Mesendoderm (in vitro differentiated cells): ENCODE measurements around the gene GARIN5B. TPM values are rescaled to one million over a fixed set of nuclear protein-coding genes. Genes with fewer than 3 reads are reported as not detected.
"Not testable (repeated sequence)": the region's sequence is repeated elsewhere in the genome, so short reads cannot be mapped to it uniquely, and the experiment has no call there.

Source experiments
- DNase-seq: peaks from one replicate; pipeline ENCODE4 v3.0.0; 2013
- H2AK5ac ChIP-seq: 2 replicates; pipeline ENCODE4 v1.6.1; 2013; ENCODE audit warnings: low read length, inconsistent platforms
- H2BK120ac ChIP-seq: 2 replicates; pipeline ENCODE4 v1.6.1; 2013; ENCODE audit warnings: low read depth, mild to moderate bottlenecking, low read length, moderate library complexity, mixed read lengths
- H2BK15ac ChIP-seq: replicated peaks from 2 replicates; pipeline ENCODE4 v1.6.1; 2013; ENCODE audit warnings: low read depth, mild to moderate bottlenecking, moderate library complexity
- H2BK5ac ChIP-seq: 2 replicates; pipeline ENCODE4 v1.6.1; 2013; ENCODE audit warnings: low read length, inconsistent platforms
- H3K18ac ChIP-seq: 2 replicates; pipeline ENCODE4 v1.6.1; 2013; ENCODE audit warnings: mild to moderate bottlenecking, low read length, mixed read lengths
- H3K23ac ChIP-seq: one replicate; pipeline ENCODE4 v1.6.1; 2013; ENCODE audit warnings: low read length
- H3K27ac ChIP-seq: 2 replicates; pipeline ENCODE4 v1.5.1; 2013; ENCODE audit warnings: low read depth, mild to moderate bottlenecking, inconsistent platforms, low read length, moderate library complexity
- H3K27me3 ChIP-seq: 2 replicates; pipeline ENCODE4 v1.6.1; 2013; ENCODE audit warnings: low read length, control low read depth, mild to moderate bottlenecking, inconsistent platforms; ENCODE audit not compliant: insufficient read depth, poor library complexity
- H3K36me3 ChIP-seq: 2 replicates; pipeline ENCODE4 v1.6.1; 2013; ENCODE audit warnings: low read length, inconsistent platforms; ENCODE audit not compliant: control insufficient read depth, insufficient read depth
- H3K4ac ChIP-seq: one replicate; pipeline ENCODE4 v1.6.1; 2013; ENCODE audit warnings: low read depth, mild to moderate bottlenecking, low read length, moderate library complexity
- H3K4me1 ChIP-seq: 2 replicates; pipeline ENCODE4 v1.6.1; 2013; ENCODE audit warnings: low read depth, low read length, inconsistent platforms; ENCODE audit not compliant: control insufficient read depth
- H3K4me2 ChIP-seq: 2 replicates; pipeline ENCODE4 v1.6.1; 2013; ENCODE audit warnings: low read length
- H3K4me3 ChIP-seq: 2 replicates; pipeline ENCODE4 v1.5.1; 2013; ENCODE audit warnings: mild to moderate bottlenecking, low read length
- H3K56ac ChIP-seq: one replicate; pipeline ENCODE4 v1.6.1; 2013; ENCODE audit warnings: low read length
- H3K79me1 ChIP-seq: 2 replicates; pipeline ENCODE4 v1.6.1; 2013; ENCODE audit warnings: low read length, inconsistent platforms
- H3K79me2 ChIP-seq: 2 replicates; pipeline ENCODE4 v1.6.1; 2013; ENCODE audit warnings: mild to moderate bottlenecking, low read length; ENCODE audit not compliant: control insufficient read depth, insufficient read depth
- H3K9ac ChIP-seq: 2 replicates; pipeline ENCODE4 v1.6.1; 2013; ENCODE audit warnings: low read length, inconsistent platforms
- H4K5ac ChIP-seq: one replicate; pipeline ENCODE4 v1.6.1; 2013; ENCODE audit warnings: low read length
- H4K8ac ChIP-seq: one replicate; pipeline ENCODE4 v1.6.1; 2013; ENCODE audit warnings: low read depth, mild to moderate bottlenecking, control low read depth, low read length, moderate library complexity
- WGBS: extraction: QIAGEN DNeasy Blood & Tissue Kit; methylation state at CpG from one replicate; pipeline ENCODE4 v1.1.7; 2013; ENCODE audit warnings: low lambda C conversion rate, missing lambda C conversion rate; ENCODE audit not compliant: insufficient coverage; ENCODE audit errors: extremely low coverage; 5-methylcytosine and 5-hydroxymethylcytosine counted together
- polyA plus RNA-seq, 2 experiments: library from polyadenylated mRNA; stranded (reverse); fragments of 200-250 nt; gene quantifications; one replicate each; pipeline ENCODE4 v1.2.3, GENCODE V29; 2013

The GARIN5B gene
- not detected for polyA plus RNA-seq (2013, experiment 1 of 2)
- 0.01 TPM for polyA plus RNA-seq (2013, experiment 2 of 2)

- Histone ChIP-seq H3K56ac (no peak within 1 kb of the TSS), H4K5ac (no peak within 1 kb of the TSS), H3K4ac (no peak within 1 kb of the TSS), H3K9ac (no peak within 1 kb of the TSS), H4K8ac (no peak within 1 kb of the TSS), H3K4me3 (no peak within 1 kb of the TSS), H2AK5ac (no peak within 1 kb of the TSS), H3K4me1 (no peaks in the 10 kb centered on the region), H3K27ac (no peak within 1 kb of the TSS), H3K23ac (no peak within 1 kb of the TSS), H3K18ac (no peak within 1 kb of the TSS), H3K79me2 (no peaks in the 10 kb centered on the region), H3K27me3 (no peaks in the 10 kb centered on the region), H2BK5ac (no peak within 1 kb of the TSS), H3K36me3 (no peaks in the 10 kb centered on the region), H3K79me1 (no peaks in the 10 kb centered on the region), H2BK15ac (no peak within 1 kb of the TSS), H2BK120ac (no peak within 1 kb of the TSS), H3K4me2 (no peak within 1 kb of the TSS)
- no CpG with 5 or more reads among the region's 27 CpGs for WGBS
- DNase-seq, result no peak
Observed at GRCh38 chr19:55362990-55363716, at the start of gene GARIN5B. Gene GARIN5B, minus strand, starts transcription at chr19:55363260. Its CDS starts 194 bp downstream, at chr19:55363066.

- H3K27me3 ChIP-seq, result no peaks in the 10 kb centered on the region
- peaks cover 8% of the 10 kb centered on the region for H3K36me3 ChIP-seq
- no peak overlapping the region for H3K4me3 ChIP-seq
- H2BK5ac ChIP-seq, result no peak overlapping the region
- no peak overlapping the region for H4K8ac ChIP-seq
- WGBS, result no CpG with 5 or more reads among the region's 2 CpGs
- H2BK15ac ChIP-seq, result no peak overlapping the region
- peaks cover 10% of the 10 kb centered on the region for H3K4me1 ChIP-seq
- H3K9ac ChIP-seq, result no peak overlapping the region
- H3K27ac ChIP-seq, result no peak overlapping the region
- no peak for DNase-seq
- H4K5ac ChIP-seq, result no peak overlapping the region
- peaks cover 12% of the 10 kb centered on the region for H3K79me1 ChIP-seq
- no peak overlapping the region for H3K18ac ChIP-seq
- H3K56ac ChIP-seq, result no peak overlapping the region
- no peak overlapping the region for H3K23ac ChIP-seq
- H3K79me2 ChIP-seq, result peaks cover 21% of the 10 kb centered on the region
- no peak overlapping the region for H2BK120ac ChIP-seq
- no peak overlapping the region for H3K4ac ChIP-seq
- no peak overlapping the region for H2AK5ac ChIP-seq
- no peak overlapping the region for H3K4me2 ChIP-seq
Observed at GRCh38 chr19:55410168-55410567, 47.1 kb upstream of the GARIN5B start.

- not testable (repeated sequence) for H3K18ac ChIP-seq, H3K4ac ChIP-seq, H2BK120ac ChIP-seq, H3K4me3 ChIP-seq, H3K36me3 ChIP-seq, H4K8ac ChIP-seq, H3K27ac ChIP-seq, H3K9ac ChIP-seq, H3K27me3 ChIP-seq, H4K5ac ChIP-seq, H2BK5ac ChIP-seq, H2AK5ac ChIP-seq, DNase-seq, H3K23ac ChIP-seq, H3K4me2 ChIP-seq, H2BK15ac ChIP-seq, H3K56ac ChIP-seq
- Histone ChIP-seq H3K79me1 (peaks cover 13% of the 10 kb centered on the region), H3K4me1 (peaks cover 10% of the 10 kb centered on the region), H3K79me2 (peaks cover 24% of the 10 kb centered on the region)
- WGBS, result no CpG with 5 or more reads among the region's 8 CpGs
Observed at GRCh38 chr19:55409179-55409578, 46.1 kb upstream of the GARIN5B start.

GRCh38 chr19:55408533-55408872, 45.4 kb upstream of the GARIN5B start:
- peak overlapping the region; percentile 75 for H3K4ac ChIP-seq
- H3K4me2 ChIP-seq, result peak overlapping the region; percentile 9
- peak overlapping the region; percentile 5 for H2AK5ac ChIP-seq
- WGBS, result no CpG with 5 or more reads among the region's 9 CpGs
- H3K56ac ChIP-seq, result peak overlapping the region; percentile 80
- H4K5ac ChIP-seq, result peak overlapping the region; percentile 84
- H3K79me1 ChIP-seq, result peaks cover 13% of the 10 kb centered on the region
- H2BK5ac ChIP-seq, result peak overlapping the region; percentile 2
- no peak overlapping the region for H4K8ac ChIP-seq
- H3K4me1 ChIP-seq, result peaks cover 10% of the 10 kb centered on the region
- no peak for DNase-seq
- H3K9ac ChIP-seq, result peak overlapping the region; percentile 48
- peak overlapping the region; percentile 76 for H3K27ac ChIP-seq
- H2BK120ac ChIP-seq, result no peak overlapping the region
- H3K23ac ChIP-seq, result no peak overlapping the region
- H3K4me3 ChIP-seq, result no peak overlapping the region
- H3K36me3 ChIP-seq, result peaks cover 9% of the 10 kb centered on the region
- H3K18ac ChIP-seq, result peak overlapping the region; percentile 24
- H3K27me3 ChIP-seq, result no peaks in the 10 kb centered on the region
- no peak overlapping the region for H2BK15ac ChIP-seq
- H3K79me2 ChIP-seq, result peaks cover 27% of the 10 kb centered on the region

GRCh38 chr19:55407800-55408532, 44.9 kb upstream of the GARIN5B start:
- peak overlapping the region; percentile 43 for H3K18ac ChIP-seq
- H3K36me3 ChIP-seq, result peaks cover 9% of the 10 kb centered on the region
- peak overlapping the region; percentile 38 for H3K4me2 ChIP-seq
- H2BK120ac ChIP-seq, result peak overlapping the region; percentile 52
- H3K27me3 ChIP-seq, result no peaks in the 10 kb centered on the region
- H3K4me1 ChIP-seq, result peaks cover 10% of the 10 kb centered on the region
- H3K79me1 ChIP-seq, result peaks cover 14% of the 10 kb centered on the region
- no peak overlapping the region for H3K4me3 ChIP-seq
- WGBS, result no CpG with 5 or more reads among the region's 72 CpGs
- peak overlapping the region; percentile 75 for H3K4ac ChIP-seq
- peak overlapping the region; percentile 97 for H3K56ac ChIP-seq
- no peak overlapping the region for H2BK15ac ChIP-seq
- H2AK5ac ChIP-seq, result peak overlapping the region; percentile 5
- peak overlapping the region; percentile 43 for H4K5ac ChIP-seq
- peak; percentile 100 for DNase-seq
- H3K23ac ChIP-seq, result no peak overlapping the region
- peak overlapping the region; percentile 95 for H2BK5ac ChIP-seq
- H4K8ac ChIP-seq, result no peak overlapping the region
- H3K27ac ChIP-seq, result peak overlapping the region; percentile 98
- peaks cover 28% of the 10 kb centered on the region for H3K79me2 ChIP-seq
- peak overlapping the region; percentile 69 for H3K9ac ChIP-seq
